Natural killer cell (primary cell): ENCODE data around the gene SLIT1. TPM values are rescaled to one million over a fixed set of nuclear protein-coding genes. Genes with fewer than 3 reads are reported as not detected.

ENCODE experiments used
- ATAC-seq, 3 donors: fragments of 150-1000 bp in 2 of 3; fragments of 200-7000 bp in 1 of 3; cut with Tn5 transposase; 1 replicate in 1 of 3; 2 replicates in 2 of 3; pipeline ENCODE4 v1.10.0; 2021; ENCODE audit warnings: mild to moderate bottlenecking in 2 of 3, moderate library complexity in 2 of 3
- DNase-seq, 2 donors: peaks; one replicate each; pipeline versions ENCODE4 v3.0.0 to v3.0.0-alpha.2; 2013 to 2021; ENCODE audit warnings: mixed read lengths in 1 of 2
- H3K27ac ChIP-seq: one replicate; pipeline ENCODE4 v1.5.1; 2013; ENCODE audit warnings: mild to moderate bottlenecking, low read length
- H3K27me3 ChIP-seq: one replicate; pipeline ENCODE4 v1.6.1; 2013; ENCODE audit warnings: low read length; ENCODE audit not compliant: control insufficient read depth, insufficient read depth
- H3K36me3 ChIP-seq: one replicate; pipeline ENCODE4 v1.6.1; 2013; ENCODE audit warnings: low read length; ENCODE audit not compliant: control insufficient read depth, insufficient read depth
- H3K4me1 ChIP-seq: one replicate; pipeline ENCODE4 v1.6.1; 2013; ENCODE audit warnings: low read length; ENCODE audit not compliant: control insufficient read depth, insufficient read depth
- H3K4me3 ChIP-seq: one replicate; pipeline ENCODE4 v1.5.1; 2013; ENCODE audit warnings: low read length
- H3K9me3 ChIP-seq: one replicate; pipeline ENCODE4 v1.6.1; 2013; ENCODE audit warnings: low read length; ENCODE audit not compliant: control insufficient read depth, insufficient read depth
- H3K27ac Mint-ChIP-seq, 2 donors: one replicate each; pipeline ENCODE4 v1.8.0; 2022; ENCODE audit warnings: mild to moderate bottlenecking in 2 of 2, mixed read lengths in 2 of 2, moderate library complexity in 1 of 2
- H3K27me3 Mint-ChIP-seq, 2 donors: one replicate each; pipeline ENCODE4 v1.8.0; 2022; ENCODE audit warnings: low read depth in 2 of 2, mixed read lengths in 2 of 2
- H3K36me3 Mint-ChIP-seq: one replicate; pipeline ENCODE4 v1.8.0; 2022; ENCODE audit warnings: mixed read lengths
- H3K4me1 Mint-ChIP-seq, 2 donors: one replicate each; pipeline ENCODE4 v1.8.0; 2022; ENCODE audit warnings: mixed read lengths in 2 of 2
- H3K4me3 Mint-ChIP-seq: one replicate; pipeline ENCODE4 v1.8.0; 2022; ENCODE audit warnings: mild to moderate bottlenecking, moderate library complexity, mixed read lengths
- H3K9me3 Mint-ChIP-seq, 2 donors: one replicate each; pipeline ENCODE4 v1.8.0; 2022; ENCODE audit warnings: mixed read lengths in 2 of 2
- CTCF ChIP-seq: fragments of 200-600 bp; IDR thresholded peaks from one replicate; pipeline ENCODE4 v1.8.0; 2022; ENCODE audit warnings: antibody characterized with exemption
- WGBS: methylation state at CpG from one replicate; pipeline ENCODE4 v1.1.7; 2013; ENCODE audit warnings: missing lambda C conversion rate; ENCODE audit not compliant: insufficient coverage; 5-methylcytosine and 5-hydroxymethylcytosine counted together
- intact Hi-C: fragments of 100-400 bp; cut with micrococcal nuclease; formaldehyde crosslinking; loops from one replicate; pipeline ENCODE4 v1.14.2; 2022
- total RNA-seq, 4 donors: library from RNA; stranded (reverse); fragments of 120-200 nt in 1 of 4; gene quantifications; one replicate each; pipeline versions ENCODE4 v1.2.3 to v1.2.4, GENCODE V29; 2013 to 2022

Gene SLIT1
- total RNA-seq, 3 donors from 2014 or later (not counting 1 experiment from before 2014, with no cell fraction given), result 0.28 to 1.5 (median 1.1) TPM

- Histone ChIP-seq H3K9me3 (no peaks in the 10 kb centered on the region), H3K4me1 (peaks cover 17% of the 10 kb centered on the region), H3K36me3 (no peaks in the 10 kb centered on the region), H3K27me3 (peaks cover 8% of the 10 kb centered on the region), H3K27ac (no peak overlapping the region), H3K4me3 (no peak overlapping the region)
- Mint-ChIP-seq H3K4me1 (peaks cover 11 to 19% of the 10 kb centered on the region in 2 donors), H3K27me3 (peaks cover 5 to 9% of the 10 kb centered on the region in 2 donors), H3K9me3 (no peaks in the 10 kb centered on the region), H3K4me3 (no peak overlapping the region), H3K27ac (no peak overlapping the region), H3K36me3 (no peaks in the 10 kb centered on the region)
- no peak for TF ChIP-seq CTCF
- DNase-seq (no peak), ATAC-seq (no peak)
- WGBS, result 6% methylated on average over 3 of the region's 3 CpGs
- intact Hi-C loops, result no loop called here
Measured at GRCh38 chr10:97199152-97199551, 13.4 kb upstream of the SLIT1 start.

GRCh38 chr10:97197030-97197500 is 11.3 kb upstream of the SLIT1 start:
- TF ChIP-seq CTCF, result no peak
- no peaks in the 10 kb centered on the region for H3K36me3 ChIP-seq
- H3K9me3 ChIP-seq, result no peaks in the 10 kb centered on the region
- DNase-seq, result no peak
- no peak overlapping the region for H3K27ac ChIP-seq
- peaks cover 17% of the 10 kb centered on the region for H3K4me1 ChIP-seq
- ATAC-seq, result no peak
- Mint-ChIP-seq H3K4me1 (peaks cover 11 to 19% of the 10 kb centered on the region in 2 donors), H3K27ac (no peak overlapping the region), H3K9me3 (no peaks in the 10 kb centered on the region), H3K36me3 (no peaks in the 10 kb centered on the region), H3K4me3 (peak overlapping the region; percentile 67), H3K27me3 (peaks cover 19% of the 10 kb centered on the region in 2 donors)
- H3K27me3 ChIP-seq, result peaks cover 11% of the 10 kb centered on the region
- 85% methylated on average over 5 of the region's 7 CpGs for WGBS
- no peak overlapping the region for H3K4me3 ChIP-seq
- intact Hi-C loops, result no loop called here

GRCh38 chr10:97196223-97197029 is 10.7 kb upstream of the SLIT1 start:
- no peak overlapping the region for H3K27ac ChIP-seq
- intact Hi-C loops, result no loop called here

More at GRCh38 chr10:97196223-97197029, 10.7 kb upstream of the SLIT1 start:
- TF ChIP-seq CTCF, result peak; percentile 87
- Mint-ChIP-seq H3K4me3 (peak overlapping the region; percentile 85), H3K4me1 (peaks cover 11 to 19% of the 10 kb centered on the region in 2 donors), H3K9me3 (no peaks in the 10 kb centered on the region), H3K36me3 (no peaks in the 10 kb centered on the region), H3K27ac (no peak overlapping the region), H3K27me3 (peaks cover 19 to 20% of the 10 kb centered on the region in 2 donors)
- peak; percentile 35 to 82 for DNase-seq
- ATAC-seq, result peak; percentile 82 to 88 (median 87)
- WGBS, result 4% methylated on average over 56 of the region's 56 CpGs
- Histone ChIP-seq H3K9me3 (no peaks in the 10 kb centered on the region), H3K36me3 (no peaks in the 10 kb centered on the region), H3K4me3 (peak overlapping the region; percentile 54), H3K27me3 (peaks cover 11% of the 10 kb centered on the region), H3K4me1 (peaks cover 17% of the 10 kb centered on the region)
